COLO668 (cell line): ENCODE results near the gene DPPA2.
A peak's percentile ranks its signal among the peaks of the same experiment; 100 is the strongest.

ENCODE experiments used
- DNase-seq: peaks from one replicate; lab custom pipeline; 2025; ENCODE audit not compliant: unreplicated experiment; lab: John Stamatoyannopoulos, UW

DPPA2 gene

DNA sequence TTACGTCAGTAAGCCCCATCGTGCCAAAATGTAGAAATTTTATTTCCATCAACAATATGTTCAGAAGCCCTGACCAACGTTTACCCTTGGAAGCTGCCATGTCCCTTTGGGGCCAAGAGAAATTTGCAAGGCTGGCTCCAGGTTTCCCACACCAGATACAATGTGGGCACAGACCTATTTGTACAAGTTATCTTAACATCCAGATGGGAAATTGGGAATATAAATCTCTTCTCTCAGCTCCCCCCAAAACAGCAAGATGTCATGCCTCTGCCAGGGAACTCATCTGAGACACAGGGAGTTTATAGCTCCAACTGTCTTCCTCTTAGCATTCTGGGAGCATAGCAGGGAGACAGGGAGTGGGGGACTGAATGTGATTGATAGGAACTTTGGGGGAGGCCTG, 9.3 kb upstream of the DPPA2 start:
- no peak for DNase-seq

DNA sequence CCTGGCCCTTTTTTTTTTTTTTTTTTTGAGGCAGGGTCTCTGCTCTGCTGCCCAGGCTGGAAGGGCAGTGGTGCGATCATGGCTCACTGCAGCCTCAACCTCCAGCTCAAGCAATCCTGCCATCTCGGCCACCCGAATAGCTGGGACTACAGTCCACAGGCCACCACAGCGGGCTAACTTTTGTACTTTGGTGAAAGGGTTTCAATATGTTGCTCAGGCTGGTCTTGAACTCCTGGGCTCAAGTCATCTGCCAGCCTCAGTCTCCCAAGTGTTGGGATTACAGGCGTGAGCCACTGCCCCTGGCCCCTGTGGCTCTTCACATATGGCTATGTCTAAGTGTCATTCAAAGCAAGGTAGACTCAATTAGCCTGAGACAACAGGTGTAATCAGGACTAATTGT, 8.8 kb upstream of the DPPA2 start:
- no peak for DNase-seq

DNA sequence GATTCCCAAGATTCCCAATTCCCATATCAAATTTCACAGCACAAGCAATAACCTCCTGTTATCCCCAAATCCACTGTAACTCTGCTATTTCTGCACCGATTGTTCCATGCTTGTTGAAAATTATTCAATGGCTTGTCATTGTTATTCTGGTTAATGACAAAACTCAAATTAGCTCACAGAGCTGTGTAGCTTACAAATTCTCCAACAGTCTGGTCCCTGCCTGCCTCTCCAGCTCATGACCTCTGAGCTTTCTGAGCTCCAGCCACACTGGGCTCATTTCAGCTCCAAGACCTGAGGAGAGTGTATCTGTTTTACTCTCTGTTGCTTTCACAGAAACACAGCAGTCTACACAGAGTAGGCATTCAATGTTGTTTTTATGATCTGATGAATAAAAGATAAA, 3.3 kb downstream of the DPPA2 start:
- DNase-seq = no peak

DNA sequence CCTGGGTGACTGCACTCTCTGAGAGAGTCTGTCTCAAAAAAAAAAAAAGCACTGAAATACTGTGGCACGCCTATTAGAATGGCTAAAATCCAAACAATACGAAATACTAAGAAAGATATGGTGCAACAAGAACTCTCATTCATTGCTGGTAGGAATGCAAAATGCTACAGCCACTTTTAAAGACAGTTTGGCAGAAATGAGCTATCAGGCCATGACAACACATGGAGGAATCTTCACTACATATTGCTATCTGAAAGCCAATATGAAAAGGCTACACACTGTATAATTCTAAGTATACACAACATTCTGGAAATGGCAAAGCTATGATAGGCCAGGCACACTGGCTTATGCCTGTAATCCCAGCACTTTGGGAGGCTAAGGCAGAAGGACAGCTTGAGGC, 18.8 kb downstream of the DPPA2 start:
- no peak for DNase-seq

DNA sequence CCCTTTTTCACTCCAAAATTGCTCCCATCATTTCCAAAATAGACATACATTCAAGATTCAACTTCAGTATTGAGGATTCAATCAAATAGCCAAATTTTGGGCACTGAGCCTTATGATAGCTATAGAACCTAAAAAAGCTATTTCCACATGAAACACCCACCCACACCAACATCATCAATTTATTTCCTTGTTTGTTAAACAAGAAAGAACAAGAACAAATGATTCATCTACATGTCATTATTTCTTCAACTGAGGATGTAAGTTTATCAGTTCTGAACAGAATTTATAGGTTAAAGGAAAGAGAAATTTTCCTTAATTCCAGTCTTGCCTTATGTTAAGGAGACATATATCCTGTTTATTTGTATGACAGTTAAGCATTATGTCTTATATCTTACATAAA, 32.2 kb downstream of the DPPA2 start:
- no peak for DNase-seq

DNA sequence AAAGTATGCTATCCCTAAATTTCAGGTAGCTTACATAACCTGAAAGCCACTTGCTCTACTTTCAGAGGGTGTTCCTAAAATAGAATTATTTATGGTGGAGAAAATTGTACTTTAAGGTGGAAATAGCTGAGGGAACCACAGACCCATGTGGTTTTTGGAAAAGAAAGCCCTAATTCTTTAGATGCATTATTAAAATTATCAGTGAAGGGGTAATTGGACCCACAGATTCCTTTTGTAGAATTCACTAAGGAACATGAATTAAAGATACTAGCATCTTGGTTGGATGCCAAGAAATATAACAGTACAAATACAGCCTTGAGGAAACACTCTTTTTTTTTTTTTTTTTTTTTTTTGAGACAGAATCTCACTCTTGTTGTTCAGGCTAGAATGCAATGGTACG, 37.8 kb downstream of the DPPA2 start:
- no peak for DNase-seq

DNA sequence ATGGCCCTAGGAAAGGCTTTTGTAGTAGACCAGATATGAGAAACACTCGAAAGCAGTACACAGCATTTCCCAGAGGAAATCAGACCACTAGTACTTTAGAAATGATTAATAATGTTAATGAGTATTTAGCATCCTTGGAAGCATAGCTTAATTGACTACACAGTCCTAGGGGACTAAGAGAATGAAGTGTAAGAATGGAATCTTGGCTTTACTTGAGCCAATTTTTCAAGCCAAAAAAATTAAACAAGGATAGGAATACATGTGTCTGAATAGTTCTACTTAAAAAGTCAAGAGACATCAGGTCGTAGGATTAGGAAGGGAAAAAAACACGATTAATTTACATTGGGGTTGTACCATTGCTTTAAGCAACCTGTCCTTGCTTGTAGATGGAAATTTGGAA, 38.2 kb downstream of the DPPA2 start:
- no peak for DNase-seq

DNA sequence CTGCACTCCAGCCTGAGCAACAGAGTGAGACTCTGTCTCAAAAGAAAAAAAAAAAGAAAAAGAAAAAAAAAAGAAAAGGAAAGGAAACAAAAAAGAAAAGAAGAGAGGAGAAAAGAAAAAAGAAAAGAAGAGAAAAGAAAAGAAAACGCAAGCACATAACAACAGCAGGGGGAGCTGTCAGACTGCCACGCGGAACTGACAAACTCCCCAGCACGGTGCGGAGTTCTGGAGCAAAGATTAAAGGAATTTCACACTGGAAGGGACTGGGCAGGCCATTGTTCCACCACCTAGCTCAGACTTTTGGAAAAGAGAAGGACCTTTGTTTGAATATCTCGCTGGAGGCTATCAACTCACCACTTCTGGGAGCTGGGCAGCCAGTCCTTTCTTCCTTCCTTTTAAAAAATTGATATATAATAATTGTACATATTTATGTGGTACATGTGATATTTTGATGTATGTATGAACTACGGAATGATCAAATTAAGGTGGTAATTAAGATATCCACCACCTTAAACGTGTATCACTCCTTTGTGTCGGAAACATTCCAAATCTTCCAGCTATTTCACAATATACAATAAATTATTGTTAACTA, 40.5 kb downstream of the DPPA2 start:
- DNase-seq = peak; percentile 0

DNA sequence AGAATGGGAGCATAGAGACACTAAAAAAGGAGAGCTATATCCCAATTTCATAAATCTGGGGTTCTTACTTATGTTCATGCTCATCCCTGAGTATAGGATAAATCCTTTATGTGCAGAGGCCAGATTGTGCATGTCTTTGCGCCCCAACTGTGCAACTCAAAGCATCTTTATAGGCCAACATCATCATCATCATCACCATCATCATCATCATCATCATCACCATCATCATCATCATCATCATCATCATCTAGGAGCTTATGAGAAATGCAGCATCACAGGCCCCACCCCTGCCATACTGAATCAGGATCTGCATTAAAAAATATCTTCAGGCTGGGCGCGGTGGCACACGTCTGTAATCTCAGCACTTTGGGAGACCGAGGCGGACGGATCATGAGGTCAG, 45.5 kb downstream of the DPPA2 start:
- no peak for DNase-seq

DNA sequence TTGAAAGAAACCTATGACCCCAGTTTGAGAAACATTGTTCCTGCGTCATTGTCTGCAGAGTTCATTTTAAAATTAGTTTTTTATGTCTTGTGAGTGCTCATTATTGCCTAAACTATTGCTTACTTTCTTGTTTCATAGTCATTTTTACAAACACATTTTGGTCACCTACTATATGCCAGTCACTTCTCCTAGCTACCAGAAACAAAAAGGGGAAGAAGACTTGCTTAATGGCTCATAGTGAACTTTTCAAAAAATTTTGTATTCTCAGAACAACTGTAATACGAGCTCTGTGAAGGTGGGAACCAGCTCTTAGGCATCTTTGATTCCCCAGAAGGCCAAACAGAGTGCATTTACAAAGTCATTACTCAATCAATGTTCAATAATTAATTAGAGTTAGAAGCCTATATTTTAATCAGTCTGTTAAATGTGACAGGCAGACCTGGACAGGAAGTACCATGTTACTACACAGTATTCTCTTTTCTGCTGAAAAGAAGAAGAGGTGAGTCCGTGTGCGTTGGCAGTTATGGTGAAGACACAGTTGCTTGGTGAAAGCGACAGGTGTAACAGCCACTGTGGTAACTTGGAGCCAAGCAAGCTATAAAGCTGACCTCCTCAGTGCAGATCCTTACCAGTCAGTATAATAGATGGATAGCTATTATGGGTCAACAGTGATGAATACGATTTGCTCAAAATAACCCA, 46.6 kb downstream of the DPPA2 start:
- DNase-seq = no peak

DNA sequence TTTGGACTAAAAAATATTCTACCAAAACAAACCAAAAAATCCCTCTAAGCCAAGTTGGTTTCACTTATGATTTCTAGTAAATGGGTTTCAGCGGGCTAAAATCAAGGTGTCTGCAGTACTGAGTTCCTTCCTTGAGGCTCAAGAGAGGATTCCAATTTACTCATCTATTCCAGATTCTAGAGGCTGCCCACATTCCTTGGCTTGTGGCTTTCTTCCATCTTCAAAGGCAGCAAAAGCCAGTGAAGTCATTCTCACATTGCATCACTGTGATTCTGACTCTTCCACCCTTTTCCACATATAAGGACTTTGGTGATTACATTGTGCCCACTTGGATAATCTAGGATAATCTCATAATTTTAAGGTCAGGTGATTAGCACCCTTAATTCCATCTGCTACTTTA, 48.1 kb downstream of the DPPA2 start:
- no peak for DNase-seq

DNA sequence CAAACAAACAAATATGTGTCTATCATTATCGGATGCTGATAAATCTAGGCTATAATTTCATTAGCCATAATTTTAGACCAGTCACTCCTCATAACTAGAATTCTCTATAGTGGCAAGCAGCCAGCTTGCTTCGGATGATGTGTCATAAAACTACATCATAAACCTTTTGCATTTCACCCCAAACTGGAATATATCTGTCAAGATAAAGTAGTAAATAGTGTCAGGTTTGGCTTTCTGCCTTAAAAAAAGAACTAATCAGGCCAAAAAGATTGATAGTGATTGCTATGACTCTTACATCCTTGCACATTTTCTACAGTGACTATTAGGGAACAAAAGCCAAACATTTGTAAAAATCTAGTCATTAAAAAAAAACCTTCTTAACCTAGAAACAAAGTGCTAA, 51.0 kb downstream of the DPPA2 start:
- DNase-seq = no peak

DNA sequence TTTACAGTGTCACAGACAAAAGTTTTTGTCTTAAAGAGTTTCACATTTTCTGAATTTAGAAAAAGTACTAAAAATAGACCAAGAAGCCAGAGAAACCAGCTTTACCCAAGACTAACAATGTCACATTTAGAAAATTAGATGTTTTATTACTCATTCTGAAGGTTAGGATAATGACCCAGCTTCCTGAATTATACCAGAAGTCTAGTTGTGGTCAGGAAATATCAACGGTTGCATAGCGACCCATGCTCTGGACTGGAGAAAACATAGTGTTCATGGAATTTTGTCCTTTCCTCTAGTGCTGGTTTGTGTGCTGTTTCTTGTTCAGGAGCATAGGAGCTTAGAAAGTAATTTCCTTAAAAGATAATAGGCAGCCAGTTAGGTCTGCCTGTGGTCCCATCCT, 59.0 kb downstream of the DPPA2 start:
- no peak for DNase-seq

DNA sequence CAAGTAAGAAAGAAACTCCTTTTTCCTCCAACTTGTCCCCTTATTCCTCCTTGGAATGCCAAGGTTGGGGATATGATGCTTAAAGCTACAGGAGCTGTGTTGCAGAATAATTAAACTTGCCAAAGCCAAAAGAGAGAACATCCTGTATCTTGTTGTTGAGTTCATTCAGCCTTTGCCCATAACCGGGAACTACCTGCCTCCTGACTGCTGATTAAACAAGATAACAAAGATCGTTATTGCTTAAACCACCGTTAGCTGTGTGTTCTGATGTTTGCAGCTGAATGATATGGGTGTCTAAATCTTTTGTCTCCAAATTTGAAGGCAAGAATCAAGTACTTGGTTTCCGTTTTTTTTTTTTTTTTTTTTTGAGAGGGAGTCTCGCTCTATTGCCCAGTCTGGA, 61.5 kb downstream of the DPPA2 start:
- no peak for DNase-seq

DNA sequence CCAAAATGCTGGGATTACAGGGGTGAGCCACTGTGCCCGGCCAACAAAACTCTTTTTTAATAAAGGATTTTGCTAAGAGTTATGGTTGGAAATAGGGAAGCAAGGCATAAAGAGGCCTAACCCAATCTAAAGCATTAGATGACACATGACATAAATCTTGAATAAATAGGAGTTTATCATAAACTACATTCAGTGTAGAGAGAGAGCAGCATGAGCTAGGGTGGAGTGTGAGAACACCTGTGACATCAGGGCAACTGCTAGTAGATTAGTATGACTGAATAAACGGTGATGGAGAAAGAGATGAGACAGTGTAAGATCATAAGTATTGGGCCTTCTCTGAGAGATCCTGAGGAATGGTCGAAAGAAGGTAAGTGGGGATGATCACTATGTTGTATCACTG, 63.7 kb downstream of the DPPA2 start:
- no peak for DNase-seq
